Ovary (tissue), 9 donors: ENCODE data around the gene RHCE. TPM values are rescaled to one million over a fixed set of nuclear protein-coding genes. Genes with fewer than 3 reads are reported as not detected.
"Not testable (repeated sequence)": the region's sequence is repeated elsewhere in the genome, so short reads cannot be mapped to it uniquely, and the experiment has no call there.

Source experiments
- DNase-seq, 5 donors: peaks; one replicate each; pipeline ENCODE4 v3.0.0-alpha.2; 2019 to 2020
- H3K27ac ChIP-seq, 2 donors: fragments of 200-600 bp; one replicate each; pipeline versions ENCODE4 v1.5.1 to v1.8.0; 2019 to 2022
- H3K27me3 ChIP-seq: fragments of 200-600 bp; one replicate; pipeline ENCODE4 v1.8.0; 2022
- H3K36me3 ChIP-seq: fragments of 200-600 bp; sonication (generic); one replicate; pipeline ENCODE4 v1.5.1; 2019
- H3K4me1 ChIP-seq: one replicate; pipeline ENCODE4 v1.8.1; 2013; ENCODE audit warnings: mild to moderate bottlenecking, moderate library complexity; ENCODE audit not compliant: insufficient read depth
- H3K4me3 ChIP-seq: fragments of 200-600 bp; sonication (generic); one replicate; pipeline ENCODE4 v1.5.1; 2017
- H3K9me3 ChIP-seq, 2 donors: fragments of 200-600 bp in 1 of 2; sonication (generic) in 1 of 2; one replicate each; pipeline versions ENCODE4 v1.5.1 to v1.8.1; 2013 to 2019; ENCODE audit warnings: mild to moderate bottlenecking in 1 of 2, moderate library complexity in 1 of 2
- EP300 ChIP-seq: sonication (generic); formaldehyde crosslinking; IDR thresholded peaks from one replicate; pipeline ENCODE4 v1.6.1; 2017; ENCODE audit warnings: antibody characterized with exemption
- POLR2A ChIP-seq: fragments of 450-650 bp; IDR thresholded peaks from one replicate; pipeline ENCODE4 v1.6.1; 2017; ENCODE audit warnings: antibody characterized with exemption, mild to moderate bottlenecking, moderate library complexity
- WGBS, 3 donors: extraction: QIAGEN DNeasy Blood & Tissue Kit in 1 of 3; methylation state at CpG; one replicate each; pipeline versions ENCODE4 v1.1.5 to v1.1.7; 2013 to 2017; 5-methylcytosine and 5-hydroxymethylcytosine counted together
- intact Hi-C, 4 donors: fragments of 100-400 bp; cut with DNase I; formaldehyde crosslinking; loops; one replicate each; pipeline versions ENCODE4 v1.11.0 to v1.15.1; 2022 to 2023
- polyA plus RNA-seq, 2 donors: library from polyadenylated mRNA; stranded (reverse); fragments of 200-250 nt in 1 of 2; fragments of 350-450 nt in 1 of 2; fragmentation: Illumina TruSeq in 1 of 2; extraction: RNeasy Lipid Tissue Mini Kit (QIAGEN cat#74804) in 1 of 2; gene quantifications; one replicate each; pipeline ENCODE4 v1.2.3, GENCODE V29; 2013 to 2014
- total RNA-seq, 7 donors: library from RNA; depleted of rRNA in 2 of 7; stranded (reverse); fragments of >200 nt in 2 of 7; fragmentation: NEBNext Ultra II Directional in 3 of 7; extraction: Animal tissue kit (Norgen Biotek cat#: 25700) in 3 of 7; gene quantifications; one replicate each; pipeline versions ENCODE4 v1.1.0 to v1.2.4, GENCODE V29; 2016 to 2023
- TF ChIP-seq, protein P1 (sequence below), 3 donors: fragments of 450-650 bp in 2 of 3; fragments of 200-600 bp in 1 of 3; IDR thresholded peaks; one replicate each; pipeline versions ENCODE4 v1.5.1 to v1.8.0; 2016 to 2022; ENCODE audit warnings: antibody characterized with exemption in 3 of 3, mild to moderate bottlenecking in 1 of 3
- donor health status: DM: no; HTN: no; CAD: no; lungs with moderate emphysema.
- donor health status: DM: no; HTN: no; CAD: no.
- donor health status: Bipolar disorder and iron deficiency.
- donor health status: DM: yes; HTN: yes; CAD: no.
- donor health status: DM: no; HTN: no; CAD: no.
- donor health status: DM: yes; HTN: yes; CAD: no.

RHCE gene
- total and polyA plus RNA-seq, 9 donors: 0.21 to 0.83 (median 0.53) TPM; not detected in 1

- peaks cover 5% of the 10 kb centered on the region for H3K4me1 ChIP-seq
- intact Hi-C loops: loop anchor here in 1 of 4 donors (10.0 kb wide), 1 partner anchor 88 kb away; no protein-coding TSS in a partner anchor
- 91 to 97% (median 93%) methylated on average over 1 of the region's 1 CpG for WGBS, 3 donors
Measured at GRCh38 chr1:25342846-25343245, 77.8 kb downstream of the RHCE start.

DNA sequence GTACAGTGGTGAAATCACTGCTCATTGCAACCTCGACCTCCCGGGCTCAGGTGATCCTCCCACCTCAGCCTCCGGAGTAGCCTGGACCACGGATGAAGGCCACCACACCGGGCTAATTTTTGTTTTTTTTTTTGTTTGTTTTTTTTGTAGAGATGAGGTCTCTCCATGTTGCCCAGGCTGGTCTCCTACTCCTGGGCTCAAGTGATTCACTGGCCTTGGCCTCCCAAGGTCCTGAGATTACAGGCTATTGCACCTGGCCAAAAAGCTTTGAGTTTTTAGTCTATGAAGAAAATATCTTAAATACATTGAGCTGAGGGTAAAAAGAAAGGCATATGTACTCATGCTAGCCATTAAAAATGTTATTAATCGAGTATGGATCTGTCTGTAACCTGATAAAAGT is 78.9 kb downstream of the RHCE start:
- H3K9me3 ChIP-seq: no peaks in the 10 kb centered on the region
- no peaks in the 10 kb centered on the region for H3K36me3 ChIP-seq
- DNase-seq: no peak
- no peak overlapping the region for H3K4me3 ChIP-seq
- TF ChIP-seq, protein P1, sequence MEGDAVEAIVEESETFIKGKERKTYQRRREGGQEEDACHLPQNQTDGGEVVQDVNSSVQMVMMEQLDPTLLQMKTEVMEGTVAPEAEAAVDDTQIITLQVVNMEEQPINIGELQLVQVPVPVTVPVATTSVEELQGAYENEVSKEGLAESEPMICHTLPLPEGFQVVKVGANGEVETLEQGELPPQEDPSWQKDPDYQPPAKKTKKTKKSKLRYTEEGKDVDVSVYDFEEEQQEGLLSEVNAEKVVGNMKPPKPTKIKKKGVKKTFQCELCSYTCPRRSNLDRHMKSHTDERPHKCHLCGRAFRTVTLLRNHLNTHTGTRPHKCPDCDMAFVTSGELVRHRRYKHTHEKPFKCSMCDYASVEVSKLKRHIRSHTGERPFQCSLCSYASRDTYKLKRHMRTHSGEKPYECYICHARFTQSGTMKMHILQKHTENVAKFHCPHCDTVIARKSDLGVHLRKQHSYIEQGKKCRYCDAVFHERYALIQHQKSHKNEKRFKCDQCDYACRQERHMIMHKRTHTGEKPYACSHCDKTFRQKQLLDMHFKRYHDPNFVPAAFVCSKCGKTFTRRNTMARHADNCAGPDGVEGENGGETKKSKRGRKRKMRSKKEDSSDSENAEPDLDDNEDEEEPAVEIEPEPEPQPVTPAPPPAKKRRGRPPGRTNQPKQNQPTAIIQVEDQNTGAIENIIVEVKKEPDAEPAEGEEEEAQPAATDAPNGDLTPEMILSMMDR (IDR thresholded peaks at IDR 0.05): no peak
- no peak for TF ChIP-seq POLR2A
- no peak for TF ChIP-seq EP300
- intact Hi-C loops: loop anchor here in 1 of 4 donors (10.0 kb wide), 1 partner anchor 87 kb away; no protein-coding TSS in a partner anchor
- H3K27me3 ChIP-seq: no peaks in the 10 kb centered on the region
- 50 to 63% (median 62%) methylated on average over 6 of the region's 6 CpGs for WGBS, 3 donors
- H3K4me1 ChIP-seq: peaks cover 5% of the 10 kb centered on the region
- H3K27ac ChIP-seq: no peak overlapping the region

More at GRCh38 chr1:25342846-25343245, 77.8 kb downstream of the RHCE start:
- no peaks in the 10 kb centered on the region for H3K36me3 ChIP-seq
- no peak for DNase-seq
- H3K4me3 ChIP-seq: no peak overlapping the region
- no peaks in the 10 kb centered on the region for H3K27me3 ChIP-seq
- H3K27ac ChIP-seq: no peak overlapping the region
- no peaks in the 10 kb centered on the region for H3K9me3 ChIP-seq
- TF ChIP-seq POLR2A (no peak), EP300 (no peak)
- TF ChIP-seq, protein P1 (IDR thresholded peaks at IDR 0.05): no peak

DNA sequence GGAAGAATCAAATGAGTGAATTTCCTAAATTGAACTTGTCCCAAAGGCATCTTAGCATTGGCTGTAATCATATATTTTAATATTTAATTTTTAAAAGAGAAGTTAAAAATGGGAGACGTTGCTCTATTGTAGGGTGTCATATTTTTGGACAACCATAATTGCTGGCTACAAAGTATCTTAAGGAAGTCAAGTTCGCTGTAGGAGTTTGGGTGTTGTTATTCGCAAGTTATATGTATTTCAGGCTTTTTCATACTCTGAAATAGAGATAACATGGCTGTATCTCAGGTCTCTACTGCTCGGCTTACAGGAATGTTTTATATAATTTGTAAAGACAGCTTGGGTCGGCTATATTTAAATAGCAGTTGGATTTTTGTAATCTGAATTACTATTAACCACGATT is 81.6 kb downstream of the RHCE start:
- Histone ChIP-seq H3K27me3 (no peaks in the 10 kb centered on the region), H3K4me1 (peaks cover 5% of the 10 kb centered on the region), H3K36me3 (no peaks in the 10 kb centered on the region), H3K27ac (peak overlapping the region; percentile 3 to 80), H3K9me3 (no peaks in the 10 kb centered on the region), H3K4me3 (peak overlapping the region; percentile 73)
- intact Hi-C loops: no loop called here
- 0 to 1% (median 0%) methylated on average over 6 of the region's 6 CpGs for WGBS, 3 donors
- DNase-seq: no peak
- TF ChIP-seq POLR2A (no peak), EP300 (no peak)
- TF ChIP-seq, protein P1 (IDR thresholded peaks at IDR 0.05): no peak

- intact Hi-C loops: no loop called here
- WGBS, 3 donors: 1% methylated on average over 70 to 72 of the region's 75 CpGs
- peak within 1 kb of the TSS; percentile 73 for H3K4me3 ChIP-seq
Measured at GRCh38 chr1:25338188-25338981, 82.2 kb downstream of the RHCE start, which contains the start of gene TMEM50A. Gene TMEM50A (plus strand): TSS chr1:25338334. CDS start chr1:25340487, 2,153 bp downstream.

DNA sequence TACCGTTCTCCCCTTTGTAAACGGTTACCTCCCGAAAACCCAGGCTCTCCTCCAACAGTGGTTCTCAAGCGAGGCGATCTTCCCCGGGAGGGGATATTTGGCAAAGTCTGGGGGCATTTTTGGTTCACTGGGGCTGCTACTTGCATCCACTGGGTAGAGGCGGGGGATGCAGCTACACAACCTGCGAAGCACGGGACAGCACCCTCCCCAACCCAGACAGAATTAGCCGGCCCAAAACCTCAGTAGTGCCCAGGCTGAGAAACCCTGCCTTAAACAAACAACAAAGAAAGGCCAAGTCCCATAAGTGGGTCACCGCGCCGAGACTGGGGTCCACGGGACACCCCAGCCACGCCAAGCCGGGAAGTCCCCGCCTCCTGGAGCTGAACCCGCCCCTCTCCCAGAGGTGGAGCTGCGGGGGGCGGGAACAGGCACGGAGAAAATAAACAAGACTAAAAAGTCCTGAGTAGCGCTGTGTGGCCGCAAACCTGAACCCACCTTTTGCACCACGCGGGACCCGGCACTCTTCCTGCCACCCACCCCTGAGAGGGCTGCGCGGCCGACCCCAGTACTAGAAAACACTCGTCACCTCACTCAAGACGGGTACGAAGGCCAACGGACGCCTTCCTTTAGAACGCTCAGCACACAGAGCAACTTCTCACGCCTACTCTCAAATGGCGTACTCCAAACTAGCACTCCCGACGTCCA is 83.0 kb downstream of the RHCE start:
- H3K4me1 ChIP-seq, H3K27me3 ChIP-seq, H3K9me3 ChIP-seq, intact Hi-C loops, H3K36me3 ChIP-seq: not testable (repeated sequence)
- DNase-seq: peak; percentile 25 to 66 (median 39)
- WGBS, 3 donors: 0% methylated on average over 9 to 22 of the region's 39 CpGs
- H3K4me3 ChIP-seq: peak overlapping the region; percentile 73
- H3K27ac ChIP-seq: peak overlapping the region; percentile 3 to 80

More at GRCh38 chr1:25338188-25338981, 82.2 kb downstream of the RHCE start, which contains the start of gene TMEM50A:
- peak within 1 kb of the TSS; percentile 3 to 80 for H3K27ac ChIP-seq
- H3K9me3 ChIP-seq: no peaks in the 10 kb centered on the region
- H3K27me3 ChIP-seq: no peaks in the 10 kb centered on the region
- no peaks in the 10 kb centered on the region for H3K36me3 ChIP-seq
- peaks cover 3% of the 10 kb centered on the region for H3K4me1 ChIP-seq
- peak; percentile 88 to 94 (median 92) for DNase-seq
- TF ChIP-seq EP300 (no peak), POLR2A (peak; percentile 41)
- TF ChIP-seq, protein P1 (IDR thresholded peaks at IDR 0.05): no peak

- WGBS, 3 donors: 0 to 1% (median 0%) methylated on average over 12 to 21 of the region's 29 CpGs
- H3K27ac ChIP-seq, H3K4me1 ChIP-seq, H3K27me3 ChIP-seq, H3K36me3 ChIP-seq, H3K9me3 ChIP-seq, intact Hi-C loops: not testable (repeated sequence)
- H3K4me3 ChIP-seq: peak overlapping the region; percentile 48
- peak in 3 of 5 donors; percentile 46 to 53 (median 48) for DNase-seq
Measured at GRCh38 chr1:25336922-25337354, 83.7 kb downstream of the RHCE start.

- H3K9me3 ChIP-seq, H3K36me3 ChIP-seq, H3K4me1 ChIP-seq, H3K27me3 ChIP-seq, H3K4me3 ChIP-seq, H3K27ac ChIP-seq, DNase-seq, intact Hi-C loops: not testable (repeated sequence)
- 19 to 52% (median 44%) methylated on average over 2 to 5 of the region's 5 CpGs for whole genome bisulfite sequencing, 3 donors
Measured at GRCh38 chr1:25329950-25330349, 90.7 kb downstream of the RHCE start.
